Fibroblast of pulmonary artery (primary cell): ENCODE results near the gene ACER3.

Experiments
- DNase-seq: peaks from one replicate; pipeline ENCODE4 v3.0.0-alpha.2; 2010; ENCODE audit warnings: low read depth
- H3K4me3 ChIP-seq: replicated peaks from 2 replicates; pipeline ENCODE4 v1.5.1; 2011; ENCODE audit warnings: low read depth, mild to moderate bottlenecking, control low read depth, low read length, moderate library complexity
- CTCF ChIP-seq: IDR thresholded peaks from 2 replicates; pipeline ENCODE4 v1.5.1; 2011; ENCODE audit warnings: mild to moderate bottlenecking, control low read depth, low read length, inconsistent platforms; ENCODE audit errors: missing control alignments

The ACER3 gene

GRCh38 chr11:76880314-76880713 is 19.6 kb downstream of the ACER3 start:
- DNase-seq = no peak
- H3K4me3 ChIP-seq = no peak overlapping the region
- no peak for TF ChIP-seq CTCF

- no peak overlapping the region for H3K4me3 ChIP-seq
- no peak for DNase-seq
- TF ChIP-seq CTCF = no peak
Measured at GRCh38 chr11:76880956-76881355, 20.2 kb downstream of the ACER3 start.

- DNase-seq = peak; percentile 77
- no peak overlapping the region for H3K4me3 ChIP-seq
- no peak for TF ChIP-seq CTCF
Measured at GRCh38 chr11:76885390-76886097, 24.8 kb downstream of the ACER3 start.

GRCh38 chr11:76888989-76889388 is 28.3 kb downstream of the ACER3 start:
- no peak overlapping the region for H3K4me3 ChIP-seq
- peak; percentile 31 for DNase-seq
- TF ChIP-seq CTCF = no peak

DNA sequence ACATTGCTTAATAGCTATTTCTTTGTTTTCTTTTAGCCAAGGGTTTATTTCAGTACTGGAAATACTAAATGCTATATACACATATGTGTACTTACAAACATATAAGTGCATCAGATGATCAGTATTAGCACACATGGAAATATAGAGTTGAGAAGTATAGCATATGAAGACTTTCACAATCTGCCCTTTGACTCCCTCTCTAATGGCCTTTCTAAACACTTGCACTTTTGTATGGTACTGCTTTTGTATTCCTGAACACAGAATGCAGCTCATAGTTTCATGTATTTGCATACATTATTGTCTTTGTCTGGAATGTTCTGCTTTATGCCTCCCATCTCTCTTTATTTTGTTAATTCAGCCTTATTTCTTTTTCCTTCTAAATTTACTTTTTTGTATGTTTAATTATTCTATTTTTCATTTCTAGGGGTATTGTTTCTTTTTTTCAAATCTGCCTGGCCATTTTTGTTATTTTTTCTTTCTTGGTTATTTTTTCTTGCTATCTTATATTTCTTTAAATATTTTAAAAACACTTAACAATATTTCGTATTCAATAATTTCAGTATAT is 28.8 kb downstream of the ACER3 start:
- TF ChIP-seq CTCF = no peak
- no peak for DNase-seq
- no peak overlapping the region for H3K4me3 ChIP-seq

- H3K4me3 ChIP-seq = no peak overlapping the region
- DNase-seq = no peak
- TF ChIP-seq CTCF = no peak
Measured at GRCh38 chr11:76890329-76890728, 29.6 kb downstream of the ACER3 start.

DNA sequence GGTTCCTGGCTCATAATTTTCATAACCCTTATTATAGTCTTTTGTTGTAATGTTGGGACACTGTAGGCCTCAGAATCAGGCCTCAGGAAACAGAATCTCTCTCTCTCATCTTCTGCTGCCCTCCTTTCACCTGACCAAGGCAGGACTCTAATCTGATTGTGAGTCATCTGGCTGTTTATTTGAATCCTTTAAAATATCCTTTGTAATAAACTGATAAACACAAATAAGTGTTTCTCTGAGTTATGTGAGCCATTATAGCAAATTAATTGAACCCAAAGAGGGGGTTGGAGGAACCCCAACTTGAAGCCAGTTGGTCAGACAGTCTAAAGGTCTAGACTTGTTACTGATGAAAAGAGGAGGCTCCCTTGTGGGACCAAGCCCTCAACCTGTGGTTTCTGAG is 30.6 kb downstream of the ACER3 start:
- no peak for TF ChIP-seq CTCF
- no peak overlapping the region for H3K4me3 ChIP-seq
- DNase-seq = no peak
